HCT116 (cell line): ENCODE data around the gene FZR1. TPM values are rescaled to one million over a fixed set of nuclear protein-coding genes. Genes with fewer than 3 reads are reported as not detected.

Experiments used
- ATAC-seq: fragments of 200-7000 bp; cut with Tn5 transposase; 2 replicates; pipeline ENCODE4 v1.9.1; 2020; ENCODE audit warnings: mild to moderate bottlenecking, moderate library complexity
- BruUV-seq: library from RNA; stranded (reverse); fragments of 400-500 nt; replicated peaks from 2 replicates; lab custom pipeline; 2021; lab: Mats Ljungman, UMichigan
- CTCF ChIA-PET: fragments of 300-600 bp; sonication (Branson Sonifier 250); formaldehyde crosslinking; loops from one replicate; lab custom pipeline; 2021; ENCODE audit warnings: antibody characterized with exemption; lab: Charles Lee
- POLR2A ChIA-PET: fragments of 300-600, 350-600 bp; sonication (Branson Sonifier 250); formaldehyde crosslinking; loops from one replicate; lab custom pipeline; 2021; ENCODE audit warnings: antibody characterized with exemption; lab: Charles Lee
- RAD21 ChIA-PET, 2 experiments: fragments of 300-600 bp; sonication (Branson Sonifier 250); formaldehyde crosslinking; loops; one replicate each; lab custom pipeline; 2023; ENCODE audit warnings: low total read pairs in 2 of 2; ENCODE audit not compliant: uncharacterized antibody in 2 of 2, unreplicated experiment in 2 of 2, low non-redundant PET in 1 of 2; lab: Charles Lee
- DNase-seq: peaks from one replicate; pipeline ENCODE4 v3.0.0-alpha.2; 2010; ENCODE audit warnings: low read depth, low spot score
- H2AFZ ChIP-seq: fragments of 200-600 bp; shearing (Covaris generic), sonication (generic); 2 replicates; pipeline ENCODE4 v1.6.1; 2017; ENCODE audit warnings: low read depth, mixed run types, mixed read lengths, antibody characterized with exemption, low read length; ENCODE audit not compliant: poor library complexity, severe bottlenecking
- H3K27ac ChIP-seq: 2 replicates; pipeline ENCODE4 v1.5.1; 2012; ENCODE audit warnings: low read depth, low read length
- H3K27me3 ChIP-seq: fragments of 200-600 bp; sonication (generic); 2 replicates; pipeline ENCODE4 v1.6.1; 2016; ENCODE audit warnings: mixed run types, low read length, mixed read lengths; ENCODE audit not compliant: insufficient read depth
- H3K36me3 ChIP-seq, 2 experiments: fragments of 200-500 bp in 1 of 2; fragments of 200-600 bp in 1 of 2; sonication (Bioruptor generic) in 1 of 2; sonication (generic) in 1 of 2; 2 replicates each; pipeline versions ENCODE4 v1.5.1 to v1.6.1; 2014 to 2016; ENCODE audit warnings: low read length in 2 of 2, inconsistent platforms in 1 of 2, mixed read lengths in 1 of 2, mixed run types in 1 of 2; ENCODE audit not compliant: insufficient read depth in 2 of 2, control insufficient read depth in 1 of 2
- H3K4me1 ChIP-seq, 2 experiments: fragments of 200-600 bp in 1 of 2; sonication (generic) in 1 of 2; 2 replicates each; pipeline versions ENCODE4 v1.5.1 to v1.6.1; 2012 to 2017; ENCODE audit warnings: low read length in 2 of 2, inconsistent platforms in 1 of 2, mild to moderate bottlenecking in 1 of 2, mixed read lengths in 1 of 2, mixed run types in 1 of 2, moderate library complexity in 1 of 2; ENCODE audit not compliant: insufficient read depth in 2 of 2, control insufficient read depth in 1 of 2
- H3K4me2 ChIP-seq: fragments of 200-600 bp; sonication (generic); 2 replicates; pipeline ENCODE4 v1.6.1; 2017; ENCODE audit warnings: mixed run types, low read length, mixed read lengths
- H3K4me3 ChIP-seq, 2 experiments: fragments of 200-600 bp in 1 of 2; sonication (generic) in 1 of 2; replicated peaks in 1 of 2; 2 replicates each; pipeline ENCODE4 v1.5.1; 2011 to 2016; ENCODE audit warnings: low read length in 2 of 2, control low read depth in 1 of 2, low read depth in 1 of 2, mild to moderate bottlenecking in 1 of 2, mixed read lengths in 1 of 2, mixed run types in 1 of 2
- H3K79me2 ChIP-seq: fragments of 200-600 bp; sonication (generic); 2 replicates; pipeline ENCODE4 v1.6.1; 2017; ENCODE audit warnings: mild to moderate bottlenecking, mixed run types, low read length, moderate library complexity, mixed read lengths; ENCODE audit not compliant: insufficient read depth
- H3K9ac ChIP-seq: fragments of 200-600 bp; sonication (generic); 2 replicates; pipeline ENCODE4 v1.6.1; 2016; ENCODE audit warnings: low read length, mixed read lengths
- H3K9me2 ChIP-seq: fragments of 200-600 bp; sonication (generic), shearing (Covaris generic); 2 replicates; pipeline ENCODE4 v1.6.1; 2017; ENCODE audit warnings: mixed run types, mild to moderate bottlenecking, moderate library complexity; ENCODE audit not compliant: insufficient read depth
- H3K9me3 ChIP-seq, 2 experiments: fragments of 200-500 bp in 1 of 2; fragments of 200-600 bp in 1 of 2; sonication (Bioruptor generic) in 1 of 2; sonication (generic) in 1 of 2; 2 replicates each; pipeline ENCODE4 v1.6.1; 2014 to 2017; ENCODE audit warnings: low read length in 2 of 2, mixed read lengths in 2 of 2, inconsistent platforms in 1 of 2, low read depth in 1 of 2, mild to moderate bottlenecking in 1 of 2, mixed run types in 1 of 2, moderate library complexity in 1 of 2; ENCODE audit not compliant: control insufficient read depth in 1 of 2, insufficient read depth in 1 of 2
- H4K20me1 ChIP-seq: fragments of 200-600 bp; sonication (generic), shearing (Covaris generic); 2 replicates; pipeline ENCODE4 v1.6.1; 2017; ENCODE audit warnings: mixed run types, mild to moderate bottlenecking, moderate library complexity; ENCODE audit not compliant: insufficient read depth
- CBX3 ChIP-seq: IDR thresholded peaks from 2 replicates; pipeline ENCODE4 v1.6.1; 2012; ENCODE audit warnings: low read depth
- CEBPB ChIP-seq: IDR thresholded peaks from 2 replicates; pipeline ENCODE4 v1.6.1; 2012; ENCODE audit warnings: low read depth
- CTCF ChIP-seq, 3 experiments: fragments of 200-600 bp in 1 of 3; sonication (generic) in 1 of 3; IDR thresholded peaks in 2 of 3; conservative IDR thresholded peaks in 1 of 3; 2 replicates each; pipeline ENCODE4 v1.5.1; 2012 to 2017; ENCODE audit warnings: low read depth in 2 of 3, low read length in 2 of 3, antibody characterized with exemption in 1 of 3, borderline replicate concordance in 1 of 3, control low read depth in 1 of 3, mild to moderate bottlenecking in 1 of 3, mixed read lengths in 1 of 3, mixed run types in 1 of 3, moderate library complexity in 1 of 3; ENCODE audit not compliant: insufficient read depth in 1 of 3
- EGR1 ChIP-seq: IDR thresholded peaks from 2 replicates; pipeline ENCODE4 v1.6.1; 2012; ENCODE audit warnings: low read depth
- EZH2 ChIP-seq: fragments of 200-600 bp; sonication (generic); IDR thresholded peaks from 2 replicates; pipeline ENCODE4 v1.6.1; 2017; ENCODE audit warnings: antibody characterized with exemption, mixed run types
- EZH2phosphoT487 ChIP-seq: fragments of 200-600 bp; IDR thresholded peaks from 2 replicates; pipeline ENCODE4 v1.6.1; 2018; ENCODE audit warnings: antibody characterized with exemption, borderline replicate concordance
- POLR2AphosphoS5 ChIP-seq: IDR thresholded peaks from 2 replicates; pipeline ENCODE4 v1.6.1; 2011; ENCODE audit warnings: mild to moderate bottlenecking, low read depth, low read length, moderate library complexity
- SRF ChIP-seq: IDR thresholded peaks from 2 replicates; pipeline ENCODE4 v1.6.1; 2012; ENCODE audit warnings: low read depth
- TCF7L2 ChIP-seq: IDR thresholded peaks from 2 replicates; pipeline ENCODE4 v1.7.0; 2011; ENCODE audit warnings: borderline replicate concordance, inconsistent platforms; ENCODE audit not compliant: insufficient read depth, insufficient read length; ENCODE audit errors: extremely low read depth
- ZFX ChIP-seq: fragments of 450-650 bp; IDR thresholded peaks from 2 replicates; pipeline ENCODE4 v1.6.1; 2017
- ZNF274 ChIP-seq: fragments of 200-500 bp; sonication (Bioruptor generic); IDR thresholded peaks from 2 replicates; pipeline ENCODE4 v1.6.1; 2014; ENCODE audit warnings: mild to moderate bottlenecking, low read depth, low read length, inconsistent platforms
- intact Hi-C: fragments of 100-400 bp; cut with micrococcal nuclease; formaldehyde crosslinking; loops from 2 replicates; pipeline ENCODE4 v1.10.0; 2022
- total RNA-seq: library from RNA; stranded (reverse); gene quantifications from one replicate; pipeline ENCODE4 v1.2.1, GENCODE V29; 2021; ENCODE audit not compliant: unreplicated experiment
- TF ChIP-seq, protein P1 (sequence below): IDR thresholded peaks from 2 replicates; pipeline ENCODE4 v1.6.1; 2012

The FZR1 gene
- total RNA-seq, 1 experiment from 2014 or later, result 60.3 TPM

GRCh38 chr19:3526507-3527237, 20.6 kb downstream of the FZR1 start:
- H3K9me3 ChIP-seq, result no peaks in the 10 kb centered on the region
- H3K9me2 ChIP-seq, result no peaks in the 10 kb centered on the region
- peaks cover 10 to 16% of the 10 kb centered on the region in 2 experiments; a peak in 3 of 4 replicates for H3K36me3 ChIP-seq
- no peak overlapping the region for H3K4me3 ChIP-seq
- POLR2A ChIA-PET, result no interaction called here
- peaks cover 9% of the 10 kb centered on the region; the same call in 1 of the 2 replicates for H3K79me2 ChIP-seq
- H3K4me1 ChIP-seq, result no peaks in the 10 kb centered on the region
- no peak overlapping the region for H3K9ac ChIP-seq
- H4K20me1 ChIP-seq, result no peaks in the 10 kb centered on the region
- RAD21 ChIA-PET, result no interaction called here
- CTCF ChIA-PET, result no interaction called here
- no peak for DNase-seq
- no peak for ATAC-seq
- no peaks in the 10 kb centered on the region for H3K27me3 ChIP-seq
- no TSS peak for BruUV-seq
- intact Hi-C loops, result no loop called here
- no peak overlapping the region for H2AFZ ChIP-seq
- peak in 2 of 3 experiments; percentile 8 to 24; a peak in 1 of 6 replicates for TF ChIP-seq CTCF (IDR thresholded peaks at IDR 0.05 in 2 of 3, conservative IDR thresholded peaks at IDR 0.05 in 1 of 3; ENCODE audit: borderline replicate concordance in 1 of 3, insufficient read depth in 1 of 3, low read depth in 2 of 3, low read length in 2 of 3)
- TF ChIP-seq TCF7L2, result no peak
- H3K27ac ChIP-seq, result no peak overlapping the region
- H3K4me2 ChIP-seq, result no peak overlapping the region

DNA sequence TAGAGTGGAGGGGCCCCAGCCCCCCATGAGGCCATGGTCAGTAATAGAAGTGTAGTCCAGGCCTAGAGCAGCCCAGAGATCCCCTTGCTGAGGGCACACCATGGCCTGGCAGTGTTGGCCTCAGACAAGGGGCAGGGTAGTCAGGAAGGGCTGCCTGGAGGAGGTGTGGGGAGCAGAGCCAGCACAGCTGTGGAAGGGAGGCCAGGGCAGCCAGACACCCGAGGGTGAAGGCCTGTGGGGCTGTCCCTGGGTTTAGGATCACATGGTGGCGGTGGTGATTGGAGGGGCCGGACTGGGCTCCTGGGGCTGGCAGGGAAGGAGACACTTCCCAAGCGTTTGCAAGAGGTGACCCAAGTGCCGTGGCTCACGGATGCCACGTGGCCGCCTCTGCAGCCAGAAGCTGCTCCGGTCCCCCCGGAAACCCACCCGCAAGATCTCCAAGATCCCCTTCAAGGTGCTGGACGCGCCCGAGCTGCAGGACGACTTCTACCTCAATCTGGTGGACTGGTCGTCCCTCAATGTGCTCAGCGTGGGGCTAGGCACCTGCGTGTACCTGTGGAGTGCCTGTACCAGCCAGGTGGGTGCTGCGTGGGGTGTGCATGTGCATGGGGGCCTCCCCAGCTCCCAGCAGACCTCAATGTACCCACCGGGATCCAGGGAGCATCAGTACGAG, 21.3 kb downstream of the FZR1 start:
- Histone ChIP-seq H2AFZ (no peak overlapping the region), H3K9me3 (no peaks in the 10 kb centered on the region), H3K4me3 (no peak overlapping the region), H3K9ac (no peak overlapping the region), H3K9me2 (no peaks in the 10 kb centered on the region), H3K27ac (no peak overlapping the region), H3K4me2 (no peak overlapping the region), H3K79me2 (peaks cover 3% of the 10 kb centered on the region; the same call in 1 of the 2 replicates), H3K27me3 (no peaks in the 10 kb centered on the region), H3K4me1 (no peaks in the 10 kb centered on the region), H4K20me1 (no peaks in the 10 kb centered on the region), H3K36me3 (peaks cover 10 to 20% of the 10 kb centered on the region in 2 experiments; a peak in 3 of 4 replicates)
- ChIA-PET RAD21 (no interaction called here), CTCF (no interaction called here), POLR2A (no interaction called here)
- DNase-seq, result no peak
- BruUV-seq, result no TSS peak
- ATAC-seq, result no peak
- no peak for TF ChIP-seq SRF
- no peak for TF ChIP-seq EZH2phosphoT487
- TF ChIP-seq ZFX, result no peak
- TF ChIP-seq CEBPB, result no peak
- TF ChIP-seq EZH2, result no peak
- no peak for TF ChIP-seq CTCF (IDR thresholded peaks at IDR 0.05 in 2 of 3, conservative IDR thresholded peaks at IDR 0.05 in 1 of 3; ENCODE audit: borderline replicate concordance in 1 of 3, insufficient read depth in 1 of 3, low read depth in 2 of 3, low read length in 2 of 3)
- TF ChIP-seq EGR1, result no peak
- TF ChIP-seq ZNF274, result no peak
- TF ChIP-seq POLR2AphosphoS5, result no peak
- no peak for TF ChIP-seq CBX3
- TF ChIP-seq, protein P1, sequence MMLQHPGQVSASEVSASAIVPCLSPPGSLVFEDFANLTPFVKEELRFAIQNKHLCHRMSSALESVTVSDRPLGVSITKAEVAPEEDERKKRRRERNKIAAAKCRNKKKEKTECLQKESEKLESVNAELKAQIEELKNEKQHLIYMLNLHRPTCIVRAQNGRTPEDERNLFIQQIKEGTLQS, result no peak
- intact Hi-C loops, result no loop called here
